Measurements from ENCODE around the gene NAA10.

- no peak for TF ChIP-seq CTCF (IDR thresholded peaks at IDR 0.05 in 8 of 11, conservative IDR thresholded peaks at IDR 0.05 in 3 of 11)
- no peak for TF ChIP-seq POLR2A (IDR thresholded peaks at IDR 0.05)
- peak; percentile 46 to 69 (median 59) for TF ChIP-seq POLR2AphosphoS5 (IDR thresholded peaks at IDR 0.05)
These were observed 30.6 kb downstream of the NAA10 start, which contains the start of gene AVPR2 for GRCh38 chrX:153903991-153904957.

All from spleen (tissue), 7 donors.